ENCODE measurements around the gene NENF.
A peak's percentile ranks its signal among the peaks of the same experiment; 100 is the strongest.
"Not testable (repeated sequence)": the region's sequence is repeated elsewhere in the genome, so short reads cannot be mapped to it uniquely, and the experiment has no call there.

The NENF gene

GRCh38 chr1:212461916-212462660 lies 29.4 kb downstream of the NENF start:
- FAIRE-seq = no peak

DNA sequence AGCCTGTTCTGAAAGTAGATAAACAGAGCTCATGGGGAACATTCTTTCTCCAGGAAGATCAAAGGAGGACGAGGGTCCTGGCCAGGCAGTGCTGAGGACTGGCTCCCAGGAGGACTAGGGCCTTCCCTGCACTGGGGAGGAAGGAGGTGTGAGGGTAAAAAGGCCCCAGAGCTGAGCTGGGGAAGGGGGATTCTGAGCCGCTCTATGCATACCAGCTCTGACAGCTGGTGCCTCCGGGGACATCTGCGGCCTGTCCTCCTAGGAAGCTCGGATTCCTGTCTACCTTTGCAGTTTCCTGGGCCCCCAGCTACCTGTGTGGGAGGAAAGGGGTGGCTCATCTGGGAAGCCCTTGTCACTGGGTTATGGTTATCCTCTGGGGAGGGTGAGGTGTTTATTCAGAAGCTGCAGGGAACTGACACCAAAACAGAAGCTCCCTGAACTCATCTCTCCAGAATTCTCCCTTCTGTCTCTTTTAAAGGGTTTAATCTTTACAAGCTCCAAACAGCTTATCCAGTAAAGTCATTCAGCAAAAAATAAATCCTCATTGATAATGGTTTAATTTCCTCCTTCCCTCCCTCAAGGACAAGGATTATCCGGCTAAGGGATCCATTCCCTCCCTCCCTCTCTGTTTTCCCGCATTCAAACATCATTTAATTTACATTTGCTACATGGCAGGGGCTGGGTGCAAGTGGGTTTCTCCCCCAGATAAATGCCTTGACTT lies 31.0 kb downstream of the NENF start:
- no peak for FAIRE-seq

DNA sequence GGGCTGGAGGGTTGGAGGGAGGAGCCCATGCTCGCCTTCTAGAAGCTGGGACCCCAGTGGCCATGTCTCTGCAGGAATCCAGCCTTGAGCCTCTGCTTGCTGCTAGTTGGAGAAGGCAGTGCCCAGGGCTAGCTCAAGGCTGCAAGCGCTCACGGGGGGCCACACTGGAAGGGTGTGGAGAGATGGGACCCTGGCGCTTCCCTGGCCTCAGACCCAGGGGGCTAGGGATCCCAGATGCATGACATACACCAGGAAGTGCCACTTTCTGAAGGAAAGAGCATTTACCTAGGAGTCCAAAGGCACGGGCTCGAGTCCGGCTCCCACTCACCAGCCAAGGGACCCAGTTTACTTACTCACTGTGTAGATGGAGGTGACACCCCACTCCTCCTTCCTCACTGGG lies 32.6 kb downstream of the NENF start:
- FAIRE-seq = no peak

- FAIRE-seq = no peak
Observed at GRCh38 chr1:212466437-212466836, 33.7 kb downstream of the NENF start.

DNA sequence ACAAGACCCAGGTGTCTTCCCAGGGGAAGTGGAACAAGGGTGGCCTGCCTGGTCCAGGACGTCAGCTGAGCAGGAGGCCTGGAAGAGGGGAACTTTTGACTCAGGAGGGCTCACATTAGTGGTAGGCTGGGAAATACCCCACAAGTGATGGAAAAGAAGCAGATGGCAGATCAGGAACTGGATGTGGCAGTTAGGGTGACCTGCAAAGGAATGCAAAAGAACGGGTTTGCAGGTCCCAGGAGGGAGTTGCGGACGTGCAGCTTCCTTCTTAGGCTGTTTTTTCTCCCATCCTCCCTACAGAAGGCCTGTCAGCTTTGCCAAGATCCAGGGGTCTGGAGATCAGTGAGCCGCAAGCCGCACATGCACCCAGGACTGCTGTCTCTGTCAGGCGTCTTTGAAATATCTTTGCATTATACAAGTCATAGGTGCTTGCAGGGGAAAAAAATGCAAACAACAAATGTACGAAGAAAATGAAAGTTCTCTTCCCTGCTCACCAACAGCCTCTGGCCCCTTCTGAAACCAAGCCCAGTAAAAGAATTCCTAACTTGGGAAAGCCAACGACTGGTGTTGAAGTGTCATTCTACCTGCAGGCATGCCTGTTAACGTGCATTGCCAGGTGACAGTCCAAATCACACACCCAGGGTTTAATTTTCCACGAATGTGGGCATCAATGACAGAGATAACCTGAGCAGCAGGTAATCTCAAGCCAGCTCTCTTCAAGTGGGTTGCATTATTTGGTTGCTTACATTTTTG lies 34.4 kb downstream of the NENF start:
- FAIRE-seq = no peak

GRCh38 chr1:212467843-212468482 lies 35.2 kb downstream of the NENF start:
- no peak for FAIRE-seq

DNA sequence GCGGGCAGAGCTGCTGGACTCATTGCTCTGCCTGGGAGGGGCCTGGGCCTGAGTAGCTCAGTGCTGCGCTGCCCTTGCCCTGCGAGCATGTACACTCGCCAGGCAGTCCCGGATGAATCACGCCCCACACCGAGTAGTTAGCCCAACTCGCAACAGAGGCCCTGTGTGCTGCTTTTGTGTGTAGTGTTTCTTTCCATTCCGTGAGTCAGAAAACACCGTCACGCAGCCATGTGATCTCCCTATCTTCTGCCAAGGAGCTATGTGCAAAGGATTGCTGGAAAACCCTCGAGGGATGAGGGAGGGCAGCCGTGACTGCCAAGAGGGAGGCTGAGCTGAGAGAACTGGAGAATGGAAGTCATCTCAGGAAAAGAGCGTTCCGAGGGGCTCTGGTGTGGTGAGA lies 37.3 kb downstream of the NENF start:
- no peak for FAIRE-seq

GRCh38 chr1:212471286-212471685 lies 38.6 kb downstream of the NENF start:
- FAIRE-seq = no peak

- FAIRE-seq = no peak
Observed at GRCh38 chr1:212471891-212472675, 39.4 kb downstream of the NENF start.

DNA sequence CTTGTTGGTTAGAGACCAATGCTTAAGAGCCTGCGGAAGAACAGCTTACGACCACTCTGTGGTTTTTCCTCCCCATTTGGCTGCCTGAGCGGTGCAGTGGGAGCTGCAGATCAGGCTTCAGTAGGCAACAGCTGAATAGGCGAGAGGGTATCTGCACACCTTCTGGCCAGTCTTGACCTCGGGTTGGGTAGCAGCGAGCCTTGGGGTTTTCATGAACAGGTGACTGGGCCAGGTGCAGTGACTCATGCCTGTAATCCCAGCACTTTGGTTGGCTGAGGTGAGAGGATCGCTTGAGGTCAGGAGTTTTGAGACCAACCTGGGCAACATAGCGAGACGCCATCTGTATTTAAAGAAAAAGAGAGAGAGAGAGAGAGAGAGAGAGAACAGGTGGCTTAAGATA lies 41.0 kb downstream of the NENF start:
- FAIRE-seq = no peak

DNA sequence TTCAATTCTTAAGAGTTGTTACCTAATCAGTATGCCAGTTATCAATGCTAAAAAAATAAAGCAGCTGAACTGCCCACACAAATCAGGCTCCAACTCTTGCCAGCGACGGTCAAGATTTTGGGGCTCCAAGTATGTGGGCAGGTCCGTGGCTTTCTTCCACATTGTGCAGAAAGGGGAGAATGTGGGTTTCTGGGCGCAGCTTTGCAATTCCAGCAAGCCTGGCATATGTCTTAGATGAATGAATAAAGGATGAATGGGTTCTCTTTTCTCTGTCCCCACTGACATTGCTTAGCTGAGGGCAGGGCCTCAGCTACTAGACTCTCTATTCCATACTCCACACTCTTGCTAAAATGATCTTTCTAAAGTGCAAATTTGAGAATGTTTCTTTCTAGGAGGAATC lies 42.4 kb downstream of the NENF start:
- no peak for FAIRE-seq

GRCh38 chr1:212475831-212476230 lies 43.1 kb downstream of the NENF start:
- not testable (repeated sequence) for FAIRE-seq

DNA sequence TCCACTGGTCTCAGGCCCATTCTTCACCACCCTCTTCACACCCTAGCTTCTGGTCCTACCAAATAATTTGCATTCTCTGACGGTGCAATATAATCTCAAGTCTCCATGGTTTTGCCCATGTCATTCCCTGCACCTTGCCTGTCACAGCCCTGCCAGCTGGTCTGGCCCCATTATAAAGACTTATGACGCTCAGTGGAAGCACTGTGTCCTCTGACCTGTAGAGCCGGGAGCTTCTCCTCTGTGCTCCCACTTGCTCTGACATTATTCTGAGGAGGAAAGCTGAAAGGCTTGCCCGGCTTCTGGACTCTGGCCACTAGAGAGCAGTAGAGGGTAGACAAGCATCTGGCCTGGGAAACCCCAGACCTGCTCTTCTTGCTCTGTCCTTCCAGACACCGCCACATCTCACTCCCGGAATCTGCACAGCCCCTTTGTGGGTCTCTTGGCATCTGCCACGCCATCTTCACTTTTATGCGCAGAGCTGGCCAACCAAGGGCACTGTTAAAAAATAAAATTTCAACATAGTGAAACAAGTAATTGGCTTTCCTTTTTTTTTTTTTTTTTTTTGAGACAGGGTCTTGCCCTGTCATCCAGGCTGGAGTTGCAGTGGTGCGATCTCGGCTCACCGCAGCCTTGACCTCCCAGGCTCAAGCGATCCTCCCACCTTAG lies 44.4 kb downstream of the NENF start:
- FAIRE-seq = peak; percentile 37

DNA sequence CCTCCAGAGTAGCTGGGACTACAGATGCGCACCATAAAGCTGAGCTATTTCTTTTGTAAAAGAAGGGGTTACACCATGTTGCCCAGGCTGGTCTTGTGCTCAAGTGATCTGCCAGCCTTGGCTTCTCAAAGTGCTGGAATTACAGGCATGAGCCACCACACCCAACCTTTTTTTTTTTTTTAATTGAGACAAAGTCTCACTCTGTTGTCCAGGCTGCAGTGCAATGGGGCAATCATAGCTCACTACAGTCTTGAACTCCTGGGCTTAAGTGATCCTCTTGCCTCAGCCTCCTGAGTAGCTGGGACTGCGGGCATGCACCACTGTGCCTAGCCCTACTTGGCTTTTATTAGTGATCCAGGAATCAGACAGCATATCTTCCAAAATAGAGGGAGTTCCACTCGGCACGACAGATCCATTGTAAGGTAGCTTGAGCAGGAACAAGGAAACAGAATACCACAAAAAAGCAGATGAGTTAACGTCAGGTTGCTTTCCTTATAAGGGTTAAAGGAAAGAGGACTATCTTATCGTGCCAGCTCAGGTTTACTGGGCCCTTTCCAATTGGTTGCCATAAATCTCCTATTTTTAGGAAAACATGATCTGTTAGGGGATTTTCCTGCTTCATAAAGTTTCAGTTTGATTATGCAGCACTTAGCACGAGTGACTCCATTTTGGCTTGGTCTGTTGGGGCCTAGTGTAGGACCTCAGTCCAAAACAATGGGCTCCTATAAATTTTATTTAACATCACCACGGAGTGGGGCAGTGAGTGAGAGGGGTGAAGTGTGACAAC lies 45.2 kb downstream of the NENF start:
- FAIRE-seq = no peak

- FAIRE-seq = no peak
Observed at GRCh38 chr1:212478467-212479025, 45.8 kb downstream of the NENF start.

DNA sequence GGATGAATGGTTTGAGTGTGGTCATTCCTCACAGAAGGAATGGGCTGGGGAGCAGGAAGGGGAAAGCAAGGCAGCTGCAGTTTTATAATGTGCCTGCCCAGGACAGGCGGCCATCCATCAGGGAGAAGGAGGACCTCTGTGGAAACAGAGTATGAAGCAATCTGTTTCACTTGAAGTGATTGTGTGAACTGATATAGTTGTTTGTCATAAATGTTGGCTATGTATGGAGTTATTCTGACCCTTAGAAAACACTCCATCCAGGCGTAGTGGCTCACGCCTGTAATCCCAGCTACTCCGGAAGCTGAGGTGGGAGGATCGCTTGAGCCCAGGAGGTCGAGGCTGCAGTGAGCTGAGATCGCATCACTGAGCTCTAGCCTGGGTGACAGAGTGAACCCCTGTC lies 46.5 kb downstream of the NENF start:
- FAIRE-seq = no peak

DNA sequence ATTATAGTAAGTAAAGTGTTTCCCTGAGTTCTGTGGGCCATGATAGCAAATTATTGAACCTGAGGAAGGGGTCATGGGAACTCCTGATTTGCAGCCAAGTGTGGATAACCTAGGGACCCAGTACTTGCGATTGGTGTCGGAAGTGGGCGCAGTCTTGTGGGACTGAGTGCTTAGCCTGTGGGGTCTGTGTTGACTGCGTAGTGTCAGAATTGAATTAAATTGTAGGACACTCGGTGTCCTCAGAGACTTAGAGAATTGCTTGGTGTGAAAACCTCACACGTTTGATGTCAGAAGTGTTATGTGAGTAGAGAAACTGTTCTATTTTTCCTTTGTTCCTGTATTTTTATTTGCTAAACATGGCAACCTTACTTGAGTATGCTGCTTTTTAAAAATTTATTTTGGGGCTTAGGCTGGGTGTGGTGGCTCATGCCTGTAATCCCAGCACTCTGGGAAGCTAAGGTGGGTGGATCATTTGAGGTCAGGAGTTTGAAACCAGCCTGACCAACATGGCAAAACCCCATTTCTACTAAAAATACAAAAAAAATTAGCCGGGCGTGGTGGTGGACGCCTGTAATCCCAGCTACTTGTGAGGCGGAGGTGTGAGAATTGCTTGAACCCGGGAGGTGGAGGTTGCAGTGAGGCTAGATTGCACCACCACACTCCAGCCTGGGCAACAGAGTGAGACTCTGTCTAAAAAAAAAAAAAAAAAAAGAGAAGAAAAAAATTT lies 48.2 kb downstream of the NENF start:
- FAIRE-seq = not testable (repeated sequence)

- no peak for FAIRE-seq
Observed at GRCh38 chr1:212481438-212481767, 48.7 kb downstream of the NENF start.

DNA sequence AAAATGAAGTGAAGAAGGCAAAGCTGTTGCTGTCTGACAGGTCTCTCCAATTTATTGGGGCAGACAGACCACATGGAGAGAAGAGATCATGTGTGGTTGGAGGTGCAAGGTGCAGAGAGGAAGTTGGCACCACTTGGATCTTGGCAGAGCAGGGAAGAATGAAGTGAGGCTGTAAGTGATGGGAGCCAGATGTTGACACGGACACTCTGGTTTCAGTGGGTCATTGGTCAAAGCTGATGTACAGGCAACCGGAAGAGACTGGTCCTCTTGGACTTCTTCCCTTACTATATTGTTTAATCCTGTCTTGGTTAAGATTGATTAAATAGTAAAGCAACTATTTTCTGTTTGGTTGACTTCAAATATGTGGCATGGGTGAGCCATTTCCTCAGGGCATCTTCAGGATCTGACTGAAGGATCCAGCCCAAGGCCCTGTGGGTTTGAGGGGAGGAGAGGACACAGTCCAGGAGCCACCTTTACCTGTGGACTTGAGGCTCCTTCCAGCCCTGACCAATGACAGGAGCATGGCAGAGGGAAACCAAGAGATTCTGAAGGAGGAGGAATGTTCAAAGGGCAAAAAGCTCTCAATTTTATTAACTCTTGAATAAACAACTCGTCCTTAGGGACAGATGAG lies 49.4 kb downstream of the NENF start:
- FAIRE-seq = no peak

All from endometrium (tissue), 2 donors.